GM12891 (cell line): ENCODE data around the gene PPP6C.

Experiments used
- POLR2A ChIP-seq: IDR thresholded peaks from 2 replicates; pipeline ENCODE4 v1.6.1; 2011; ENCODE audit warnings: low read depth, low read length, control low read depth
- POLR2AphosphoS5 ChIP-seq: IDR thresholded peaks from 2 replicates; pipeline ENCODE4 v1.6.1; 2011; ENCODE audit warnings: low read depth, low read length, control low read depth
- SPI1 ChIP-seq: IDR thresholded peaks from 2 replicates; pipeline ENCODE4 v1.6.1; 2011; ENCODE audit warnings: low read depth, low read length, control low read depth

DNA sequence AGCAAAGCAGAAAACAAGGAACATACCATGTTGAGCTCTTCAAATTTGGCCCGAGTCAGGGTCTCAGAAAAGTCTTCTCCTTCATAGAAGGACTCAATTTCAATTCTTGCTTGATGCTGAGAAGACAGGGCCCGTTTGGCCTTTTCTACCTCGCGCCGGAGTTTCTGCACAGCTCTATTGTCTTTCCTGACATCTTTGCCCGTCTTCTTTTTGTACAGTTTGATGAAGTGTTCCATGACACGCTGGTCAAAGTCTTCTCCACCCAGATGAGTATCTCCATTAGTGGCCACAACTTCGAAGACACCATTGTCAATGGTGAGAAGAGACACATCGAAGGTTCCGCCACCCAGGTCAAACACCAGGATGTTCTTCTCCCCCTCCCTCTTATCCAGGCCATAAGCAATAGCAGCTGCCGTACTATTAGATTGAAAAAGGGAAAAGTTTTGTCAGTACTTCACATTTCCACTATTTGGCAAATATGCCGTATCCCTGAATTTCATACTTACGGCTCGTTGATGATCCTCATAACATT is 49.4 kb upstream of the PPP6C start:
- no peak for TF ChIP-seq SPI1
- no peak for TF ChIP-seq POLR2AphosphoS5
- TF ChIP-seq POLR2A = no peak
